22Rv1 (cell line): ENCODE measurements around the gene ADGRA1.

ENCODE experiments used
- H3K27ac ChIP-seq: fragments of 450-650 bp; 2 replicates; pipeline ENCODE4 v1.5.1; 2017
- ZFX ChIP-seq: fragments of 450-650 bp; IDR thresholded peaks from 2 replicates; pipeline ENCODE4 v1.6.1; 2017; ENCODE audit warnings: antibody characterized with exemption, borderline replicate concordance
- TF ChIP-seq, protein P1 (sequence below): fragments of 450-650 bp; IDR thresholded peaks from 2 replicates; pipeline ENCODE4 v1.5.1; 2017; ENCODE audit warnings: mild to moderate bottlenecking

Gene ADGRA1

DNA sequence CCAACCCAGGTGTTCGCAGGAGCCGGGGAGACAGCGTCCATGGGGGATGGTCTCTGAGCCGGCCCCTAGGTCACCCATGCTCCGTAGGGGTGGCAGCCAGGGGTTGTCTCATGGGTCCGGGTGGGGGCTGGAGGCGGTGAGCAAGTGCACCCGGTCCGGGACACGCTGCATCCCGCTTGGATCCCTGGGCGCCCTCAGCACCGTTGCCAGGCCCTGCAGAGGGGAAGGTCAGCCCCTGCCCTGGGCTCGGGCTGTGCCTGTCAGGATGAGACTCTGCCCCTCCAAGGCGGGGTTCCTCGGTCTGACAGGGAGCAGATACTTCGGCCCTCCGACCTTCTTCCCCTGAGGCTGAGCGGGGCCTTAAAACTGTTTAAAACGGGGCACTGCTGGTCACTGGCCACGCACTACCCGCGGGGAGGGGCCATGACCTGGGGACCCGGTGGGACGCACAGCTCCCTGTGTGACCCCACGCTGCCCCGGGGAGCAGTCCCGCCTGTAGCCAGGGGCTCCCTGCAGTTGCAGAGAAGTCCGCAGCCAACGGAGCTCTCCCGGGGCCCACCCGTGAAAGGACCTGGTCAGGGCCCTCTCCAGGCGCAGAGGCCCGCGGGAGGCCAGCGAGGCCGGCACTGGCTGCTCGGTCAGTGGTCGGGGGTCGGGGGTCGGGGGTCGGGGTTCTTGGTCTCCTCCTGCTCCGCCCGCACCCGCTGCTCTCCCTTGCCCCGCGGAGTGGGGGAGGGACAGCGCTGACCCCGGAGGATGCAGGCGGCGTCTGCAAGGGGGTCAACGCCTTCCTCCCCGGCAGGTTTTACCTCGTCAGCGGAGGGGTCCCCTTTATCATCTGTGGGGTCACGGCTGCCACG is 38.9 kb downstream of the ADGRA1 start:
- H3K27ac ChIP-seq, result no peak overlapping the region
- TF ChIP-seq, protein P1, sequence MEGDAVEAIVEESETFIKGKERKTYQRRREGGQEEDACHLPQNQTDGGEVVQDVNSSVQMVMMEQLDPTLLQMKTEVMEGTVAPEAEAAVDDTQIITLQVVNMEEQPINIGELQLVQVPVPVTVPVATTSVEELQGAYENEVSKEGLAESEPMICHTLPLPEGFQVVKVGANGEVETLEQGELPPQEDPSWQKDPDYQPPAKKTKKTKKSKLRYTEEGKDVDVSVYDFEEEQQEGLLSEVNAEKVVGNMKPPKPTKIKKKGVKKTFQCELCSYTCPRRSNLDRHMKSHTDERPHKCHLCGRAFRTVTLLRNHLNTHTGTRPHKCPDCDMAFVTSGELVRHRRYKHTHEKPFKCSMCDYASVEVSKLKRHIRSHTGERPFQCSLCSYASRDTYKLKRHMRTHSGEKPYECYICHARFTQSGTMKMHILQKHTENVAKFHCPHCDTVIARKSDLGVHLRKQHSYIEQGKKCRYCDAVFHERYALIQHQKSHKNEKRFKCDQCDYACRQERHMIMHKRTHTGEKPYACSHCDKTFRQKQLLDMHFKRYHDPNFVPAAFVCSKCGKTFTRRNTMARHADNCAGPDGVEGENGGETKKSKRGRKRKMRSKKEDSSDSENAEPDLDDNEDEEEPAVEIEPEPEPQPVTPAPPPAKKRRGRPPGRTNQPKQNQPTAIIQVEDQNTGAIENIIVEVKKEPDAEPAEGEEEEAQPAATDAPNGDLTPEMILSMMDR, result no peak
- TF ChIP-seq ZFX, result no peak

DNA sequence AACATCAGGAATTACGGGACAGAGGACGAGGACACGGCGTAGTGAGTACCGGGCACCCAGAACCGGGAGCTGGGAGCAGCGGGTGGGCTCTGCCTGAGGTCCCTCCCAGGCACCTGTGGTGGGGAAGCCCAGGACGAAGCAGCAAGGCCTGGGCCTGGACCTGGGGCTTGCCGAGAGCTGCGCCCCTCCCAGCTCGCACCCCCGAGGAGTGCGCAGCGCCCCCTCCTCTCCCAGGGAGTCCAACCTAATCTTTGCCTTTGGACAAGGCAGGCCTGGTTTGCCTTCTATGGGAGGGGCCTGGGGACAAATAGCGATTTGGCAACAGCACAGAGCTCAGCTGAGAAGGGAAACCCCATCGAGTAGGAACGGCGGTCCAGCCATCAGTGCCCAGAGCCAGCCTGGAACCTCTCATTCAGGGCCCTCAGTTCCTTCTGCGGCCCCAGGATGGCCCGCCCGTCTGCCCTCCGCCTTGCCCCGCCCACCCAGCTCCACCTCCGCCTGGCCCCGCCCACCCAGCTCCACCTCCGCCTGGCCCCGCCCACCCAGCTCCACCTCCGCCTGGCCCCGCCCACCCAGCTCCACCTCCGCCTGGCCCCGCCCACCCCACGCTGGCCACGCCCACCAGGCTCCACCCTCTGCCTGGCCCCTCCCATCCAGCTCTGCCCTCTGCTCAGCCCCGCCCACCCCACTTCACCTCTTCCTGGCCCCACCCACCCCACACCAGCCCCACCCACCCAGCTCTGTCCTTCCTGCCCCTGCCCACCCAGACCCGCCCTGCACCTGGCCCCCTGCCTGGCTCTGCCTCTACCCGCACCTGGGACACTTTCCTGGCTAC is 39.8 kb downstream of the ADGRA1 start:
- no peak for TF ChIP-seq ZFX
- TF ChIP-seq, protein P1, result no peak
- no peak overlapping the region for H3K27ac ChIP-seq

DNA sequence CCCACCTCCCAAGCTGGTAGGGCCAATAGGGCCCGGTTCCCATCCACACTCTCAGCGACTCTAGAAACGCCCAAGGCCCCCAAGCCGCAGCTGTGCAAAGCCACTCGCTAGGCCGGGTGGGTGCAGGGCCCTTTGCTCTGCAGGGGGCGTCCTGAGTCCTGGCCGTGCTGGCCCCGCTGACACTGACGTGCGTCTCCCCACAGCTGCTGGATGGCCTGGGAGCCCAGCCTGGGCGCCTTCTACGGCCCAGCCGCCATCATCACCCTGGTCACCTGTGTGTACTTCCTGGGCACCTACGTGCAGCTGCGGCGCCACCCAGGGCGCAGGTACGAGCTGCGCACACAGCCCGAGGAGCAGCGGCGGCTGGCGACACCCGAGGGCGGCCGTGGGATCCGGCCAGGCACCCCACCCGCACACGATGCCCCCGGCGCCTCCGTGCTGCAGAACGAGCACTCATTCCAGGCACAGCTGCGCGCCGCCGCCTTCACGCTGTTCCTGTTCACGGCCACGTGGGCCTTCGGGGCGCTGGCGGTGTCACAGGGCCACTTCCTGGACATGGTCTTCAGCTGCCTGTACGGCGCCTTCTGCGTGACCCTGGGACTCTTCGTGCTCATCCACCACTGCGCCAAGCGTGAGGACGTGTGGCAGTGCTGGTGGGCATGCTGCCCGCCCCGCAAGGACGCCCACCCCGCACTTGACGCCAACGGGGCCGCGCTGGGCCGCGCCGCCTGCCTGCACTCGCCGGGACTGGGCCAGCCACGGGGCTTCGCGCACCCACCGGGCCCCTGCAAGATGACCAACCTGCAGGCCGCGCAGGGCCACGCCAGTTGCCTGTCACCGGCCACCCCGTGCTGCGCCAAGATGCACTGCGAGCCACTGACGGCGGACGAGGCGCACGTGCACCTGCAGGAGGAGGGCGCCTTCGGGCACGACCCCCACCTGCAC is 40.7 kb downstream of the ADGRA1 start:
- TF ChIP-seq, protein P1, result no peak
- TF ChIP-seq ZFX, result no peak
- H3K27ac ChIP-seq, result no peak overlapping the region

DNA sequence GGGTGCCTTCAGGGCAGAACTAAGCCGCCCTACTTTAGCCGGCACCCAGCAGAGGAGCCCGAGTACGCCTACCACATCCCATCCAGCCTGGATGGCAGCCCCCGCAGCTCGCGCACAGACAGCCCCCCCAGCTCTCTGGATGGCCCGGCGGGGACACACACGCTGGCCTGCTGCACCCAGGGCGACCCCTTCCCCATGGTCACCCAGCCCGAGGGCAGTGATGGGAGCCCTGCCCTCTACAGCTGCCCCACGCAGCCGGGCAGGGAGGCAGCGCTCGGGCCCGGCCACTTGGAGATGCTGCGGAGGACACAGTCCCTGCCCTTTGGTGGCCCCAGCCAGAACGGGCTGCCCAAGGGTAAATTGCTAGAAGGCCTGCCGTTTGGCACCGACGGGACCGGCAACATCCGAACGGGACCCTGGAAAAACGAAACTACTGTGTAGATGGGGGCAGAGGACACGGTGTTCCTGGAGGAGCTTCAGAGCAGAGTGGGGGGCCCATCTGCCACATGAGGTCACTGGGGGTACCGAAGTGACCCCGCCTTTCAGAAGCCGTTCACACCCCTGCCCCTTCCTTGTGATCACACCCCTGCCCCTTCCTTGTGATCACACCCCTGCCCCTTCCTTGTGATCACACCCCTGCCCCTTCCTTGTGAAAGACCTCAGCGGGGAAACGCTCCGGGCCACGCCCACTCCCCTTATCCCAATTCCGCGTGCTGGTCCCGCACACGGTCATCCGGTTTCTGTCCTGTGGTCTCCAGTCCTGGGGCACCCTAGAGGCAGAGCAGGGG is 41.5 kb downstream of the ADGRA1 start:
- H3K27ac ChIP-seq, result no peak overlapping the region
- TF ChIP-seq, protein P1, result no peak
- TF ChIP-seq ZFX, result no peak

DNA sequence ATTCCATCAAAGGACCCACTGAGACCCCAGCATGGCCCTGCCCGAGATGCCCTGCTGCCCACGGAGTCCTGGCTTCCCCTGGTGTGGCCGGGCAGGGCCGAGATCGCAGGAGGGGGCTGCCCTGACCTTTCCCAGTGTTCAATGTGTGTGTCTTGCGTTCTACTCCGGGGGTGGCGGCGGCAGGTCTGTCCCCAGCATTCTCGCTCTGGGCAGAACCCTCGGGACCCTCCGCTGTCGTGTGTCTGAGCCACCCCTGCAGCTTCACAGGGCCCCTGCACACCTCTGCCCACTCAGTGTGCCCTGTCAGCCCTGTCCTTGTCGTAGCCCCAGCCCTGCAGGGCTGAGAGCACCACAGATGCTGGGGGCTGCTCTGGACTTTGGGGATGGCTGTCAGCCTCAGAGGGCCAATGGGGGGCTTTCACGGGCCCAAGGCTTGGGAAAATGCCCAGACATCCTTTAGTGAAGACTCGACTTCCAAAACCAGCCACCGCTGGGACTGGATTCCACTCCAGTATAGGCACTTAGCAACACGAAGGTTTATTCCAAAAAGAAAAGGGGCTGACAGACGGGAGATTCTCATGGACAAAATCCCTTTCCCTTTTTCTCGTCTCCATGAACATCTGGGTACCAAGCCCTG is 42.3 kb downstream of the ADGRA1 start:
- no peak for TF ChIP-seq ZFX
- H3K27ac ChIP-seq, result no peak overlapping the region

DNA sequence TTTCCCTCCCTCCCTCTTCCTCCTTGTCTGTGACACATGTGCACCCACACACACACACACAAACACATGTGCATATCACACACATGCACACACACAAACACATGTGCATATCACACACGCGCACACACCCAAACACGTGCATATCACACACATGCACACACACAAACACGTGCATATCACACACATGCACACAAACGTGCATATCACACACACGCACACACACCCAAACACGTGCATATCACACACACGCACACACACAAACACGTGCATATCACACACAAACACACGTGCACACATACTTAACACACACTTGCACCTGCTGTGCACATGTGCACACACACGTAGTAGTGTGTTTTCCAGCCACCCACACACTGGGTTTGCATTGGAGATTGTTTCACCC is 42.9 kb downstream of the ADGRA1 start:
- TF ChIP-seq, protein P1, result no peak
- TF ChIP-seq ZFX, result no peak
- no peak overlapping the region for H3K27ac ChIP-seq
